CD4-positive, alpha-beta T cell treated with Interferon alpha-2 for 1 hour (primary cell): Measurements from ENCODE around the gene C2CD3.
"Not testable (repeated sequence)": the region's sequence is repeated elsewhere in the genome, so short reads cannot be mapped to it uniquely, and the experiment has no call there.

Source experiments
- DNase-seq, 2 donors: peaks; one replicate each; pipeline ENCODE4 v3.0.0-alpha.2; 2020 to 2022

C2CD3 gene

GRCh38 chr11:74120260-74121035 is 50.4 kb downstream of the C2CD3 start:
- DNase-seq, result not testable (repeated sequence)

- no peak for DNase-seq
These were observed 54.1 kb downstream of the C2CD3 start for GRCh38 chr11:74116719-74117118.

- no peak for DNase-seq
These were observed 57.9 kb downstream of the C2CD3 start for GRCh38 chr11:74112877-74113276.

- DNase-seq, result no peak
These were observed 64.7 kb downstream of the C2CD3 start for GRCh38 chr11:74106124-74106523.

- no peak for DNase-seq
These were observed 68.5 kb downstream of the C2CD3 start for GRCh38 chr11:74102321-74102720.

GRCh38 chr11:74100735-74101134 is 70.1 kb downstream of the C2CD3 start:
- no peak for DNase-seq

- no peak for DNase-seq
These were observed 70.6 kb downstream of the C2CD3 start for GRCh38 chr11:74100231-74100630.

GRCh38 chr11:74097686-74098237 is 73.0 kb downstream of the C2CD3 start:
- no peak for DNase-seq

- no peak for DNase-seq
These were observed 76.4 kb downstream of the C2CD3 start for GRCh38 chr11:74094393-74094792.

- no peak for DNase-seq
These were observed 78.4 kb downstream of the C2CD3 start for GRCh38 chr11:74092425-74092824.

- DNase-seq, result no peak
These were observed 79.3 kb downstream of the C2CD3 start for GRCh38 chr11:74091549-74091948.

GRCh38 chr11:74090701-74091100 is 80.1 kb downstream of the C2CD3 start:
- DNase-seq, result peak; percentile 2 to 38

GRCh38 chr11:74086242-74086884 is 84.4 kb downstream of the C2CD3 start:
- no peak for DNase-seq

GRCh38 chr11:74085542-74085892 is 85.3 kb downstream of the C2CD3 start:
- no peak for DNase-seq

GRCh38 chr11:74084796-74085541 is 85.8 kb downstream of the C2CD3 start:
- no peak for DNase-seq

GRCh38 chr11:74083927-74084326 is 86.9 kb downstream of the C2CD3 start:
- DNase-seq, result not testable (repeated sequence)

- DNase-seq, result no peak
These were observed 89.4 kb downstream of the C2CD3 start for GRCh38 chr11:74081428-74081827.

- DNase-seq, result no peak
These were observed 93.6 kb downstream of the C2CD3 start for GRCh38 chr11:74077193-74077592.

- DNase-seq, result no peak
These were observed 98.1 kb downstream of the C2CD3 start for GRCh38 chr11:74072721-74073120.

- DNase-seq, result no peak
These were observed 98.5 kb downstream of the C2CD3 start for GRCh38 chr11:74072286-74072685.

GRCh38 chr11:74070723-74071492 is 99.9 kb downstream of the C2CD3 start:
- no peak for DNase-seq

GRCh38 chr11:74069146-74070046 is 101.4 kb downstream of the C2CD3 start:
- DNase-seq, result no peak
